K562 (cell line): ENCODE measurements around the gene DYNLT4. TPM values are rescaled to one million over a fixed set of nuclear protein-coding genes. Genes with fewer than 3 reads are reported as not detected.

Source experiments
- ATF7 ChIP-seq: fragments of 450-650 bp; IDR thresholded peaks from 2 replicates; pipeline ENCODE4 v1.7.1; 2014; ENCODE audit warnings: mild to moderate bottlenecking, moderate library complexity
- CXXC5 ChIP-seq: fragments of 250-450 bp; sonication (Bioruptor Pico); IDR thresholded peaks from 2 replicates; pipeline ENCODE4 v1.8.0; 2022; ENCODE audit warnings: inconsistent platforms, mild to moderate bottlenecking, moderate library complexity
- JUNB ChIP-seq: fragments of 450-650 bp; formaldehyde crosslinking; conservative IDR thresholded peaks from 2 replicates; pipeline ENCODE4 v1.4.0; 2020; ENCODE audit warnings: mild to moderate bottlenecking
- KLF1 ChIP-seq: fragments of 450-650 bp; IDR thresholded peaks from 2 replicates; pipeline ENCODE4 v1.6.1; 2016; ENCODE audit warnings: missing genetic modification characterization, missing compliant biosample characterization
- MCM5 ChIP-seq: fragments of 450-650 bp; IDR thresholded peaks from 2 replicates; pipeline ENCODE4 v1.6.1; 2016; ENCODE audit warnings: low read depth
- MTF1 ChIP-seq: fragments of 250-450 bp; sonication (Bioruptor Pico); IDR thresholded peaks from 2 replicates; pipeline ENCODE4 v1.9.0; 2021; ENCODE audit warnings: moderate library complexity, mild to moderate bottlenecking, inconsistent platforms, borderline replicate concordance
- RAD21 ChIP-seq, 2 experiments: fragments of 250-450 bp in 1 of 2; fragments of 450-650 bp in 1 of 2; sonication (Bioruptor Pico) in 1 of 2; formaldehyde crosslinking in 1 of 2; IDR thresholded peaks in 1 of 2; conservative IDR thresholded peaks in 1 of 2; 2 replicates each; pipeline versions ENCODE4 v1.4.0 to v1.8.0; 2020 to 2022; ENCODE audit warnings: mild to moderate bottlenecking in 2 of 2, moderate library complexity in 1 of 2
- ZNF76 ChIP-seq: fragments of 250-450 bp; sonication (Bioruptor Pico); IDR thresholded peaks from 2 replicates; pipeline ENCODE4 v1.4.0; 2020; ENCODE audit warnings: mild to moderate bottlenecking, moderate library complexity, borderline replicate concordance
- polyA plus RNA-seq, 8 experiments: library from polyadenylated mRNA; depleted of rRNA in 4 of 8; stranded (reverse) in 5 of 8; unstranded in 3 of 8; fragments of >200 nt; fragmentation: Nextera tagmentation in 2 of 8; fragmentation: Illumina TruSeq in 1 of 8; extraction: Ambion mirVana in 2 of 8; extraction: Trizol in 1 of 8; gene quantifications; 2 replicates each; pipeline versions ENCODE4 v1.2.1 to v1.2.3, GENCODE V29; 2011 to 2014; ENCODE audit warnings: inconsistent platforms in 1 of 8, missing spikeins in 1 of 8
- total RNA-seq, 7 experiments: library from RNA; depleted of rRNA in 6 of 7; stranded (reverse); fragments of >200 nt in 6 of 7; fragmentation: Illumina TruSeq in 2 of 7; extraction: Trizol in 2 of 7; gene quantifications; 2 replicates each; pipeline versions ENCODE4 v1.2.1 to v1.2.3, GENCODE V29; 2011 to 2021; ENCODE audit warnings: low replicate concordance in 1 of 7
- TF ChIP-seq, protein P1 (sequence below): sonication (generic); formaldehyde crosslinking; IDR thresholded peaks from 2 replicates; pipeline ENCODE4 v1.9.0; 2022; ENCODE audit warnings: mild to moderate bottlenecking, missing genetic modification reagents
- TF ChIP-seq, protein P2 (sequence below): fragments of 250-450 bp; sonication (Bioruptor Pico); IDR thresholded peaks from 2 replicates; pipeline ENCODE4 v1.4.0; 2020; ENCODE audit warnings: mild to moderate bottlenecking
- TF ChIP-seq, protein P3 (sequence below): fragments of 150-350 bp; conservative IDR thresholded peaks from 2 replicates; pipeline ENCODE4 v1.6.1; 2014; ENCODE audit warnings: low read length

The DYNLT4 gene
- total and polyA plus RNA-seq, 9 of the 15 experiments (the other 6 are each of a cell fraction or from before 2014, with no cell fraction given): 0.29 to 0.73 TPM; not detected in 7

GRCh38 chr1:44786138-44786840 lies 20.9 kb downstream of the DYNLT4 start (continued):
- TF ChIP-seq, protein P1, sequence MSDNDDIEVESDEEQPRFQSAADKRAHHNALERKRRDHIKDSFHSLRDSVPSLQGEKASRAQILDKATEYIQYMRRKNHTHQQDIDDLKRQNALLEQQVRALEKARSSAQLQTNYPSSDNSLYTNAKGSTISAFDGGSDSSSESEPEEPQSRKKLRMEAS (CRISPR knock-in tag): peak; percentile 63
- TF ChIP-seq, protein P2, sequence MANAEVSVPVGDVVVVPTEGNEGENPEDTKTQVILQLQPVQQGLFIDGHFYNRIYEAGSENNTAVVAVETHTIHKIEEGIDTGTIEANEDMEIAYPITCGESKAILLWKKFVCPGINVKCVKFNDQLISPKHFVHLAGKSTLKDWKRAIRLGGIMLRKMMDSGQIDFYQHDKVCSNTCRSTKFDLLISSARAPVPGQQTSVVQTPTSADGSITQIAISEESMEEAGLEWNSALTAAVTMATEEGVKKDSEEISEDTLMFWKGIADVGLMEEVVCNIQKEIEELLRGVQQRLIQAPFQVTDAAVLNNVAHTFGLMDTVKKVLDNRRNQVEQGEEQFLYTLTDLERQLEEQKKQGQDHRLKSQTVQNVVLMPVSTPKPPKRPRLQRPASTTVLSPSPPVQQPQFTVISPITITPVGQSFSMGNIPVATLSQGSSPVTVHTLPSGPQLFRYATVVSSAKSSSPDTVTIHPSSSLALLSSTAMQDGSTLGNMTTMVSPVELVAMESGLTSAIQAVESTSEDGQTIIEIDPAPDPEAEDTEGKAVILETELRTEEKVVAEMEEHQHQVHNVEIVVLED (CRISPR knock-in tag): no peak
- TF ChIP-seq KLF1 (tag) (no peak), MCM5 (no peak), CXXC5 (CRISPR knock-in tag) (peak; percentile 55), ATF7 (peak; percentile 17; the same call in 1 of the 2 replicates), MTF1 (CRISPR knock-in tag) (no peak), RAD21 (CRISPR knock-in tag; conservative IDR thresholded peaks at IDR 0.05 in 1 of 2, IDR thresholded peaks at IDR 0.05 in 1 of 2) (peak; percentile 24 to 91), JUNB (CRISPR knock-in tag) (no peak), ZNF76 (CRISPR knock-in tag) (no peak)
- TF ChIP-seq, protein P3, sequence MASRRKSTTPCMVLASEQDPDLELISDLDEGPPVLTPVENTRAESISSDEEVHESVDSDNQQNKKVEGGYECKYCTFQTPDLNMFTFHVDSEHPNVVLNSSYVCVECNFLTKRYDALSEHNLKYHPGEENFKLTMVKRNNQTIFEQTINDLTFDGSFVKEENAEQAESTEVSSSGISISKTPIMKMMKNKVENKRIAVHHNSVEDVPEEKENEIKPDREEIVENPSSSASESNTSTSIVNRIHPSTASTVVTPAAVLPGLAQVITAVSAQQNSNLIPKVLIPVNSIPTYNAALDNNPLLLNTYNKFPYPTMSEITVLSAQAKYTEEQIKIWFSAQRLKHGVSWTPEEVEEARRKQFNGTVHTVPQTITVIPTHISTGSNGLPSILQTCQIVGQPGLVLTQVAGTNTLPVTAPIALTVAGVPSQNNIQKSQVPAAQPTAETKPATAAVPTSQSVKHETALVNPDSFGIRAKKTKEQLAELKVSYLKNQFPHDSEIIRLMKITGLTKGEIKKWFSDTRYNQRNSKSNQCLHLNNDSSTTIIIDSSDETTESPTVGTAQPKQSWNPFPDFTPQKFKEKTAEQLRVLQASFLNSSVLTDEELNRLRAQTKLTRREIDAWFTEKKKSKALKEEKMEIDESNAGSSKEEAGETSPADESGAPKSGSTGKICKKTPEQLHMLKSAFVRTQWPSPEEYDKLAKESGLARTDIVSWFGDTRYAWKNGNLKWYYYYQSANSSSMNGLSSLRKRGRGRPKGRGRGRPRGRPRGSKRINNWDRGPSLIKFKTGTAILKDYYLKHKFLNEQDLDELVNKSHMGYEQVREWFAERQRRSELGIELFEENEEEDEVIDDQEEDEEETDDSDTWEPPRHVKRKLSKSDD: 0 out of 2 replicates have a peak, but pooled peaks have one; percentile 55
